Retinal pigment epithelial cell (primary cell): ENCODE results near the gene GRIN2A.

Experiments
- DNase-seq: peaks from one replicate; pipeline ENCODE4 v3.0.0-alpha.2; 2010; ENCODE audit warnings: low read depth
- H3K4me3 ChIP-seq: 2 replicates; pipeline ENCODE4 v1.5.1; 2011; ENCODE audit warnings: mild to moderate bottlenecking, low read length, control low read depth, moderate library complexity
- TF ChIP-seq, protein P1 (sequence below): conservative IDR thresholded peaks from 2 replicates; pipeline ENCODE4 v1.5.1; 2011; ENCODE audit warnings: low read depth, low read length, control low read depth, inconsistent platforms

GRIN2A gene

DNA sequence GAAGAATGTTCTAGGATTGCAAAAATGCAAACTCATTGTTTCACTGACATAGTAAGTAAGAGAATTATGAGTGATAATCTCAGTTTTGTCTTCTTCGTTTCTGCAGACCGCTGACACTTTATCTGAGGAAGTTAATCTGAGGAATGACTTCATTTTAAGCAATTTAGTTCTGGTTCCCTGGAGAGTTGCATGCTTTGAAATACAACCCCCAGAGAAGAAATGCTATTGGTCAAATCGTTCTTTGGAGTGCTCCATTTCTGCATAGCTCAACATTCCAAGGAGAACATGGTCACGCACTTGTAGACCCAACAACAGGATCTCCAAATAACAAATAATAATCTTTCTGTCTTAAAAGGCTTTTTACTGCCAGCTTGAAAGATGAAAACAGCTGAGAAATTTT is 427.1 kb downstream of the GRIN2A start:
- TF ChIP-seq, protein P1, sequence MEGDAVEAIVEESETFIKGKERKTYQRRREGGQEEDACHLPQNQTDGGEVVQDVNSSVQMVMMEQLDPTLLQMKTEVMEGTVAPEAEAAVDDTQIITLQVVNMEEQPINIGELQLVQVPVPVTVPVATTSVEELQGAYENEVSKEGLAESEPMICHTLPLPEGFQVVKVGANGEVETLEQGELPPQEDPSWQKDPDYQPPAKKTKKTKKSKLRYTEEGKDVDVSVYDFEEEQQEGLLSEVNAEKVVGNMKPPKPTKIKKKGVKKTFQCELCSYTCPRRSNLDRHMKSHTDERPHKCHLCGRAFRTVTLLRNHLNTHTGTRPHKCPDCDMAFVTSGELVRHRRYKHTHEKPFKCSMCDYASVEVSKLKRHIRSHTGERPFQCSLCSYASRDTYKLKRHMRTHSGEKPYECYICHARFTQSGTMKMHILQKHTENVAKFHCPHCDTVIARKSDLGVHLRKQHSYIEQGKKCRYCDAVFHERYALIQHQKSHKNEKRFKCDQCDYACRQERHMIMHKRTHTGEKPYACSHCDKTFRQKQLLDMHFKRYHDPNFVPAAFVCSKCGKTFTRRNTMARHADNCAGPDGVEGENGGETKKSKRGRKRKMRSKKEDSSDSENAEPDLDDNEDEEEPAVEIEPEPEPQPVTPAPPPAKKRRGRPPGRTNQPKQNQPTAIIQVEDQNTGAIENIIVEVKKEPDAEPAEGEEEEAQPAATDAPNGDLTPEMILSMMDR = no peak
- no peak for DNase-seq
- H3K4me3 ChIP-seq = no peak overlapping the region

DNA sequence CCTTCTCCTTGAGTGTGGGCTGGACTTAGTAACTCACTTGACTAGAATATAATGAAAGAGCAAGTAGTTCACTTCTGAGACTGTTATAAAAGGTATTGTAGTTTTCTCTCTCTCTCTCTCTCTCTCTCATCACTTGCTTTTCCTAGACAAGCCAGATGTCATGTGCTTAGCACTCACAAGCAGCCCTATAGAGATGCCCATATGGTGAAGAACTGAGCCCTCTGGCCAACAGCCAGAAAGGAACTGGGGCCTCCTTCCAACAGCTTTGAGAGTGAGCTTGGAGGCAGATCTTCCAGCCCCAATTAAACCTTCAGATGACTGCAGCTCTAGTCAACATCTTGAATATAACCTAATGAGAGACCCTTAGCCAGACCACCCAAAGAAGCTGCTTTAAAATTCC is 440.5 kb downstream of the GRIN2A start:
- H3K4me3 ChIP-seq = no peak overlapping the region
- TF ChIP-seq, protein P1 = no peak
- no peak for DNase-seq

DNA sequence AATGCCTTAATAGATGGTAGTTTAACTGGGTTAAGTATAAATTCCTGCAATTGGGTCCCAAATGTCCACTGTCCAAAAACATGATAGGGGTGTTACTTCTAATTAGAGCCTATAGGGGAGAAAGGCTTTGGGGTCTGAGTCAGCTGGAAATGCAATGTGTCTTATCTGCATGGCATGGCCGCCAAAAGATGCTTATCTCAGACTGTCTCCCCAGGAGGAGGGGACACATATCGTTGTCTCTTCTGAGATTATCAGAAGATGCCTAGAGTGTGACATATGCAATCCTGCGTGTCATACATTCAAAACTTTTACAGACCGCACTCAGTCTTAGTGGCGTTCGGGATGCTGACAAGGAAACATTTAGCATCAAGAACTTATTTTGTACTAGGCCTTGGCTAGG is 442.9 kb downstream of the GRIN2A start:
- no peak overlapping the region for H3K4me3 ChIP-seq
- TF ChIP-seq, protein P1 = no peak
- no peak for DNase-seq

DNA sequence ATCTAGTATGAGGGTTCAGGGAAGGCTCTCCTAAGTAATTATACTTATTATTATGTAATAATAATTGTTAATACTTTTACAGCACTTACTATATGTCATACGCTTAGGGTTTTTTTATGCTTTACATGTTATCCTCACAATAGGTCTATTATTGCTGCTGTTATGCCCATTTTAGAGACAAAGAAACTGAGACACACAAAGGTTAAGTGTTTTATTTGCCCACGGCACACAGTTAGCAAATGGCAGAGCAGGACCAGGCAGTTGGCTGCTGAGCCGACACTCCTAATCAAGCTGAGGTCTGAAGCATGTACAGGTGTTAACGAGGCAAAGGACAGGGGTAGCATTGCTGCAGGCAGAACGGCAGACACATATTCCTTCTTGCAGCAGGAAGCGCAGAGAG is 443.5 kb downstream of the GRIN2A start:
- no peak for DNase-seq
- TF ChIP-seq, protein P1 = no peak
- H3K4me3 ChIP-seq = no peak overlapping the region

DNA sequence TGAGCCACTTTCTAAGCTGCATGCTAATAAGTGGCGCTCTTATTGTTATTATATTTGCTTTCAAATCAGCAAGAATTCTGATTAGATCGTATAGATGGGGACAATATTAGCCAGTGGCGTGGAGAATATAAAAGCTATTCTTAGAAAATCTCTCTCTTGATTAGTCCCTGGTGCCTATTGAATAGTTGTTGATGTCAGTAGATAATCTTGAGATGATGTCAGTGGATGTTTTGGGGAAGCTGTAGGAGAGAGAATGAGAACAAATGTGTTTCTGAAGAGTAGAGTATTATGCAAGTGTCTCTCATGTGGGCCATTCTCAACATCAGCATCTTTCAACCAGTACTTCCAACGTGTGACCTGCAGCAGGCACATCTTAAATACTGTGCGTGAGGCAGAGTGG is 445.7 kb downstream of the GRIN2A start:
- DNase-seq = no peak
- no peak overlapping the region for H3K4me3 ChIP-seq
- TF ChIP-seq, protein P1 = no peak

DNA sequence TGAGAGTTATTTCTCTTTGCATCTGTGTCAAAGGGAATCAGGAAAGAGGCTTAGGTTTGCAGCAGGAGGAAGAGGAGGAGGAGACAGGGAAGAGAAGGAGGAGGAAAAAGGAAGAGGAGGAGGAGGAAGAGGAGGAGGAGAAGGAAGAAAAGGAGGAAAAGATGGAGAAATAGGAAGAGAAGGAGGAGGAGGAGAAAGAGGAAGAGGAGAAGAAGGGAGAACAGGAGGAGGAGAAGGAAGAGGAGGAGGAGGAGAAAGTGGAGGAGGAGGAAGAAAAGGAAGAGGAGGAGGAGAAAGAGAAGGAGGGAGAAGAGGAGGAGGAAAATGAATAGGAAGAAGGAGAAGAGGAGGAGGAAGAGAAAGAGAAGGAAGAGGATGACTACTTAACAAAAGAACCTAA is 459.1 kb downstream of the GRIN2A start:
- TF ChIP-seq, protein P1 = no peak
- DNase-seq = no peak
- H3K4me3 ChIP-seq = no peak overlapping the region

DNA sequence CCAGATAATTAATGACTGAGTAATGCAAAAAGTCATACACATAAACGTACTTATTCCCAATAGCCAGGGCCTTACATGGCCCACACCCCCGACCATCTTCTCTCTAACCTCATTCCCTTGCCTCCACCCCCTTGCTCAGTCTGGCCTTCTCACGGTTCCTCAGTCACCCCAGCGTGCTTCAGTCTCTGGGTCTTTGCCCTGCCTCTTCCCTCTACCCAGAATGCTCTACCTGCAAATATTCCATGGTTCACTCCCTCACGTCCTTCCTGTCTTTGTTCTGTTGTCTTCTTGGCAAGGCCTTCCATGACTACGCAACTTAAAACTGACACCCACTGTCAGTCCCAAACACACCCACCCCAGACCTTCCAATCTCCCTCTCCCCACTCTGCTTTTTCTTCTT is 468.3 kb downstream of the GRIN2A start:
- H3K4me3 ChIP-seq = no peak overlapping the region
- TF ChIP-seq, protein P1 = no peak
- DNase-seq = no peak
